Duodenal mucosa (tissue), 2 donors: Measurements from ENCODE around the gene ZNF829.

Experiments
- H3K27ac ChIP-seq: one replicate; pipeline ENCODE4 v1.7.0; 2013; ENCODE audit warnings: low read depth, low read length
- H3K27me3 ChIP-seq, 2 donors: one replicate each; pipeline ENCODE4 v1.7.0; 2013; ENCODE audit warnings: low read length in 2 of 2, control low read depth in 1 of 2; ENCODE audit not compliant: insufficient read depth in 2 of 2, control insufficient read depth in 1 of 2
- H3K36me3 ChIP-seq, 2 donors: one replicate each; pipeline ENCODE4 v1.7.0; 2013; ENCODE audit warnings: low read length in 2 of 2, control low read depth in 1 of 2; ENCODE audit not compliant: insufficient read depth in 2 of 2, control insufficient read depth in 1 of 2
- H3K4me1 ChIP-seq, 2 donors: one replicate each; pipeline ENCODE4 v1.7.0; 2013; ENCODE audit warnings: low read length in 2 of 2, control low read depth in 1 of 2; ENCODE audit not compliant: insufficient read depth in 2 of 2, control insufficient read depth in 1 of 2
- H3K4me3 ChIP-seq, 2 donors: one replicate each; pipeline ENCODE4 v1.7.0; 2013; ENCODE audit warnings: low read length in 2 of 2, low read depth in 1 of 2
- H3K9ac ChIP-seq, 2 donors: one replicate each; pipeline ENCODE4 v1.7.0; 2013; ENCODE audit warnings: low read length in 2 of 2, low read depth in 1 of 2
- H3K9me3 ChIP-seq, 2 donors: one replicate each; pipeline ENCODE4 v1.7.0; 2013; ENCODE audit warnings: low read length in 2 of 2, control low read depth in 1 of 2; ENCODE audit not compliant: control insufficient read depth in 1 of 2

The ZNF829 gene

GRCh38 chr19:36894849-36895383 is 21.2 kb downstream of the ZNF829 start:
- H3K36me3 ChIP-seq, result peaks cover 32 to 33% of the 10 kb centered on the region in 2 donors
- peak overlapping the region; percentile 12 to 13 for H3K4me3 ChIP-seq
- no peak overlapping the region for H3K9ac ChIP-seq
- H3K27ac ChIP-seq, result no peak overlapping the region
- no peaks in the 10 kb centered on the region for H3K4me1 ChIP-seq
- no peaks in the 10 kb centered on the region for H3K27me3 ChIP-seq
- H3K9me3 ChIP-seq, result peaks cover 69 to 83% of the 10 kb centered on the region in 2 donors

GRCh38 chr19:36891768-36892357 is 24.2 kb downstream of the ZNF829 start:
- peaks cover 30 to 32% of the 10 kb centered on the region in 2 donors for H3K36me3 ChIP-seq
- H3K27ac ChIP-seq, result no peak overlapping the region
- no peak overlapping the region for H3K9ac ChIP-seq
- H3K9me3 ChIP-seq, result peaks cover 75 to 90% of the 10 kb centered on the region in 2 donors
- no peaks in the 10 kb centered on the region for H3K4me1 ChIP-seq
- no peaks in the 10 kb centered on the region for H3K27me3 ChIP-seq
- peak overlapping the region; percentile 42 to 54 for H3K4me3 ChIP-seq

GRCh38 chr19:36876993-36877938 is 38.8 kb downstream of the ZNF829 start:
- Histone ChIP-seq H3K36me3 (peaks cover 26 to 44% of the 10 kb centered on the region in 2 donors), H3K9ac (no peak overlapping the region), H3K4me3 (peak overlapping the region; percentile 39 to 44), H3K9me3 (peaks cover 70 to 73% of the 10 kb centered on the region in 2 donors), H3K4me1 (no peaks in the 10 kb centered on the region), H3K27ac (no peak overlapping the region), H3K27me3 (no peaks in the 10 kb centered on the region)

- Histone ChIP-seq H3K9ac (no peak overlapping the region), H3K36me3 (peaks cover 9 to 15% of the 10 kb centered on the region in 2 donors), H3K4me3 (peak overlapping the region; percentile 99 to 100), H3K9me3 (peaks cover 9 to 15% of the 10 kb centered on the region in 2 donors), H3K27me3 (no peaks in the 10 kb centered on the region), H3K27ac (no peak overlapping the region), H3K4me1 (peaks cover 15 to 16% of the 10 kb centered on the region in 2 donors)
Measured at GRCh38 chr19:36851898-36852297, 64.2 kb downstream of the ZNF829 start.

GRCh38 chr19:36850559-36851442 is 65.3 kb downstream of the ZNF829 start, which contains the start of gene ZNF345:
Gene ZNF345 (plus strand): TSS chr19:36850876. CDS start chr19:36876831, 25,955 bp downstream.
- H3K9ac ChIP-seq, result peak within 1 kb of the TSS; percentile 75 to 94
- peaks cover 5 to 11% of the 10 kb centered on the region in 2 donors for H3K36me3 ChIP-seq
- peak within 1 kb of the TSS; percentile 99 to 100 for H3K4me3 ChIP-seq
- peaks cover 4 to 13% of the 10 kb centered on the region in 2 donors for H3K9me3 ChIP-seq
- H3K4me1 ChIP-seq, result peaks cover 15 to 16% of the 10 kb centered on the region in 2 donors
- no peaks in the 10 kb centered on the region for H3K27me3 ChIP-seq
- H3K27ac ChIP-seq, result peak within 1 kb of the TSS; percentile 71

- Histone ChIP-seq H3K27ac (peak overlapping the region; percentile 71), H3K4me1 (peaks cover 15 to 16% of the 10 kb centered on the region in 2 donors), H3K36me3 (peaks cover 3 to 9% of the 10 kb centered on the region in 2 donors), H3K9me3 (peaks cover 0 to 8% of the 10 kb centered on the region in 2 donors), H3K9ac (peak overlapping the region; percentile 75 to 94), H3K4me3 (peak overlapping the region; percentile 99 to 100), H3K27me3 (no peaks in the 10 kb centered on the region)
Measured at GRCh38 chr19:36849701-36850558, 66.2 kb downstream of the ZNF829 start.

- H3K27ac ChIP-seq, result no peak overlapping the region
- H3K9ac ChIP-seq, result no peak overlapping the region
- no peak overlapping the region for H3K4me3 ChIP-seq
- peaks cover 3 to 7% of the 10 kb centered on the region in 2 donors for H3K36me3 ChIP-seq
- H3K4me1 ChIP-seq, result peaks cover 15 to 16% of the 10 kb centered on the region in 2 donors
- peaks cover 0 to 4% of the 10 kb centered on the region in 2 donors for H3K9me3 ChIP-seq
- no peaks in the 10 kb centered on the region for H3K27me3 ChIP-seq
Measured at GRCh38 chr19:36847968-36848367, 68.1 kb downstream of the ZNF829 start.

GRCh38 chr19:36838784-36839324 is 77.2 kb downstream of the ZNF829 start:
- peaks cover 8 to 20% of the 10 kb centered on the region in 2 donors for H3K36me3 ChIP-seq
- peak overlapping the region; percentile 82 to 89 for H3K4me3 ChIP-seq
- peaks cover 27 to 29% of the 10 kb centered on the region in 2 donors for H3K9me3 ChIP-seq

More at GRCh38 chr19:36838784-36839324, 77.2 kb downstream of the ZNF829 start:
- H3K27ac ChIP-seq, result peak overlapping the region; percentile 92
- no peaks in the 10 kb centered on the region for H3K27me3 ChIP-seq
- peaks cover 11 to 13% of the 10 kb centered on the region in 2 donors for H3K4me1 ChIP-seq
- peak overlapping the region; percentile 73 to 75 for H3K9ac ChIP-seq
